Kasumi-1 (cell line): ENCODE measurements around the gene SPATA25.
"Not testable (repeated sequence)": the region's sequence is repeated elsewhere in the genome, so short reads cannot be mapped to it uniquely, and the experiment has no call there.

Experiments used
- DNase-seq, 2 experiments: peaks; one replicate each; lab custom pipeline; 2025; lab: John Stamatoyannopoulos, UW

Gene SPATA25

GRCh38 chr20:45913116-45913515 is 25.7 kb upstream of the SPATA25 start:
- no peak for DNase-seq

GRCh38 chr20:45912344-45912682 is 24.9 kb upstream of the SPATA25 start:
- DNase-seq: no peak

GRCh38 chr20:45911486-45912343 is 24.3 kb upstream of the SPATA25 start, which contains the start of gene PLTP:
PLTP (minus strand) TSS chr20:45912155; CDS start chr20:45911452, 703 bp downstream.
- DNase-seq: peak; percentile 28 to 42

GRCh38 chr20:45910670-45911485 is 23.5 kb upstream of the SPATA25 start:
- DNase-seq: peak; percentile 98 to 99

GRCh38 chr20:45909817-45910669 is 22.6 kb upstream of the SPATA25 start:
- DNase-seq: no peak

GRCh38 chr20:45909336-45909808 is 21.9 kb upstream of the SPATA25 start:
- DNase-seq: no peak

GRCh38 chr20:45908084-45908483 is 20.7 kb upstream of the SPATA25 start:
- DNase-seq: no peak

- DNase-seq: no peak
Observed at GRCh38 chr20:45907219-45907948, 20.0 kb upstream of the SPATA25 start.

- no peak for DNase-seq
Observed at GRCh38 chr20:45905505-45906079, 18.2 kb upstream of the SPATA25 start.

- DNase-seq: no peak
Observed at GRCh38 chr20:45904583-45905504, 17.4 kb upstream of the SPATA25 start.

GRCh38 chr20:45902199-45902701 is 14.8 kb upstream of the SPATA25 start:
- DNase-seq: no peak

GRCh38 chr20:45901332-45901731 is 13.9 kb upstream of the SPATA25 start:
- not testable (repeated sequence) for DNase-seq

- no peak for DNase-seq
Observed at GRCh38 chr20:45899046-45899835, 11.8 kb upstream of the SPATA25 start.

GRCh38 chr20:45898285-45898684 is 10.9 kb upstream of the SPATA25 start:
- DNase-seq: no peak

GRCh38 chr20:45897692-45898091 is 10.3 kb upstream of the SPATA25 start:
- DNase-seq: no peak

- DNase-seq: no peak
Observed at GRCh38 chr20:45897289-45897688, 9.9 kb upstream of the SPATA25 start.

- DNase-seq: no peak
Observed at GRCh38 chr20:45896641-45897161, 9.3 kb upstream of the SPATA25 start.

GRCh38 chr20:45894797-45895196 is 7.4 kb upstream of the SPATA25 start:
- DNase-seq: no peak
